HG02588 (cell line): ENCODE results near the gene SF3B4.
A peak's percentile ranks its signal among the peaks of the same experiment; 100 is the strongest.
"Not testable (repeated sequence)": the region's sequence is repeated elsewhere in the genome, so short reads cannot be mapped to it uniquely, and the experiment has no call there.

Experiments used
- ATAC-seq: cut with Tn5 transposase; IDR thresholded peaks from one replicate; pipeline ENCODE4 v1.9.1; 2021; ENCODE audit warnings: mild to moderate bottlenecking, moderate library complexity; ENCODE audit not compliant: unreplicated experiment

Gene SF3B4

GRCh38 chr1:149888247-149888998 is 39.2 kb downstream of the SF3B4 start:
- ATAC-seq: peak; percentile 21

- ATAC-seq: peak; percentile 44
Measured at GRCh38 chr1:149887456-149888246, 40.0 kb downstream of the SF3B4 start.

GRCh38 chr1:149887196-149887455 is 40.5 kb downstream of the SF3B4 start:
- ATAC-seq: not testable (repeated sequence)

- peak; percentile 55 for ATAC-seq
Measured at GRCh38 chr1:149886396-149887195, 41.0 kb downstream of the SF3B4 start.

- not testable (repeated sequence) for ATAC-seq
Measured at GRCh38 chr1:149886121-149886395, 41.5 kb downstream of the SF3B4 start.

GRCh38 chr1:149885339-149886120 is 42.1 kb downstream of the SF3B4 start:
- no peak for ATAC-seq

- ATAC-seq: no peak
Measured at GRCh38 chr1:149884433-149885338, 42.9 kb downstream of the SF3B4 start.

- ATAC-seq: no peak
Measured at GRCh38 chr1:149883598-149884247, 43.9 kb downstream of the SF3B4 start.

GRCh38 chr1:149881876-149882275 is 45.7 kb downstream of the SF3B4 start:
- no peak for ATAC-seq

GRCh38 chr1:149879556-149879955 is 48.0 kb downstream of the SF3B4 start:
- no peak for ATAC-seq

GRCh38 chr1:149877211-149877946 is 50.2 kb downstream of the SF3B4 start:
- no peak for ATAC-seq
